Endodermal cell (in vitro differentiated cells): Measurements from ENCODE around the gene MYCT1. TPM values are rescaled to one million over a fixed set of nuclear protein-coding genes. Genes with fewer than 3 reads are reported as not detected.
A peak's percentile ranks its signal among the peaks of the same experiment; 100 is the strongest.
"Not testable (repeated sequence)": the region's sequence is repeated elsewhere in the genome, so short reads cannot be mapped to it uniquely, and the experiment has no call there.

Experiments
- DNase-seq: peaks from one replicate; pipeline ENCODE4 v3.0.0-alpha.2; 2017
- H3K27ac ChIP-seq: 2 replicates; pipeline ENCODE4 v1.5.1; 2013; ENCODE audit warnings: mild to moderate bottlenecking, low read depth, low read length, moderate library complexity
- H3K27me3 ChIP-seq: 2 replicates; pipeline ENCODE4 v1.6.1; 2013; ENCODE audit warnings: mild to moderate bottlenecking, low read length, moderate library complexity; ENCODE audit not compliant: insufficient read depth, control insufficient read depth, poor library complexity, severe bottlenecking
- H3K36me3 ChIP-seq: 2 replicates; pipeline ENCODE4 v1.7.0; 2013; ENCODE audit warnings: mild to moderate bottlenecking, low read length, moderate library complexity; ENCODE audit not compliant: control insufficient read depth, insufficient read depth
- H3K4me1 ChIP-seq: one replicate; pipeline ENCODE4 v1.7.0; 2013; ENCODE audit warnings: low read length; ENCODE audit not compliant: control insufficient read depth, insufficient read depth
- H3K4me3 ChIP-seq: 2 replicates; pipeline ENCODE4 v1.5.1; 2013; ENCODE audit warnings: mild to moderate bottlenecking, low read length, moderate library complexity
- H3K9ac ChIP-seq: 2 replicates; pipeline ENCODE4 v1.6.1; 2013; ENCODE audit warnings: mild to moderate bottlenecking, low read length, moderate library complexity; ENCODE audit not compliant: poor library complexity, severe bottlenecking; ENCODE audit errors: extremely low read depth
- H3K9me3 ChIP-seq: 2 replicates; pipeline ENCODE4 v1.6.1; 2013; ENCODE audit warnings: mild to moderate bottlenecking, low read length, moderate library complexity; ENCODE audit not compliant: control insufficient read depth
- H3K27ac Mint-ChIP-seq: 2 replicates; pipeline ENCODE4 v1.8.0; 2020; ENCODE audit warnings: mixed read lengths
- H3K27me3 Mint-ChIP-seq: 2 replicates; pipeline ENCODE4 v1.8.0; 2021; ENCODE audit warnings: mild to moderate bottlenecking, mixed read lengths; ENCODE audit not compliant: insufficient read depth
- H3K36me3 Mint-ChIP-seq: 2 replicates; pipeline ENCODE4 v1.8.0; 2020; ENCODE audit warnings: low read depth, mixed read lengths
- H3K4me1 Mint-ChIP-seq: 2 replicates; pipeline ENCODE4 v1.8.0; 2020; ENCODE audit warnings: mixed read lengths
- H3K4me3 Mint-ChIP-seq: 2 replicates; pipeline ENCODE4 v1.8.0; 2020; ENCODE audit warnings: mild to moderate bottlenecking, moderate library complexity, mixed read lengths
- H3K9me3 Mint-ChIP-seq: 2 replicates; pipeline ENCODE4 v1.8.0; 2020; ENCODE audit warnings: mild to moderate bottlenecking, mixed read lengths
- CTCF ChIP-seq: fragments of 200-600 bp; sonication (generic); conservative IDR thresholded peaks from 2 replicates; pipeline ENCODE4 v1.5.0; 2021; ENCODE audit warnings: antibody characterized with exemption, mild to moderate bottlenecking
- whole genome bisulfite sequencing, 2 experiments: methylation state at CpG; one replicate each; pipeline versions ENCODE4 v1.1.5 to v1.1.7; 2013; ENCODE audit warnings: missing lambda C conversion rate in 2 of 2, mixed read lengths in 1 of 2; ENCODE audit not compliant: insufficient coverage in 1 of 2, insufficient read length in 1 of 2; 5-methylcytosine and 5-hydroxymethylcytosine counted together
- total RNA-seq, 2 donors: library from RNA; stranded (reverse); fragmentation: NEBNext Ultra II Directional in 1 of 2; extraction: Animal tissue kit (Norgen Biotek cat#: 25700) in 1 of 2; gene quantifications; 2 replicates in 1 of 2; 3 replicates in 1 of 2; pipeline ENCODE4 v1.2.1, GENCODE V29; 2021

MYCT1 gene
- total RNA-seq, 2 donors from 2014 or later = 7.9 to 15.9 TPM

DNA sequence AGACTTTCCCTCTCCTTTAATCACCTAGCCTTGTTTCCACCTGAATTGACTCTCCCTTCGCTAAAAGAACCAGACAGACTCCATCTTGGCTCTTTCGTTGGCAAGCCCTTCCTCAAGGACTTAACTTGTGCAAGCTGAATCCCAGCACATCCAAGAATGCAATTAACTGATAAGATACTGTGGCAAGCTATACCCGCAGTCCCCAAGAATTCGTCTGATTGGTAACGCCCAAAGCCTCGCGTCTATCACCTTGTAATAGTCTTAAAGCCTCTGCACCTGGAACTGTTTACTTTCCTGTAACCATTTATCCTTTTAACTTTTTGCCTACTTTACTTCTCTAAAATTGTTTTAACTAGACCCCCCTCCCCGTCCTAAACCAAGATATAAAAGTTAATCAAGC is 15.6 kb upstream of the MYCT1 start:
- no peaks in the 10 kb centered on the region for H3K27me3 Mint-ChIP-seq
- H3K9me3 ChIP-seq = peaks cover 12% of the 10 kb centered on the region
- peaks cover 16% of the 10 kb centered on the region for H3K36me3 ChIP-seq
- peak; percentile 81 for DNase-seq
- no peak for TF ChIP-seq CTCF
- peaks cover 38% of the 10 kb centered on the region for H3K4me1 Mint-ChIP-seq
- H3K4me3 Mint-ChIP-seq = peak overlapping the region; percentile 56
- peaks cover 16% of the 10 kb centered on the region for H3K9me3 Mint-ChIP-seq
- peak overlapping the region; percentile 78 for H3K27ac ChIP-seq
- peak overlapping the region; percentile 72 for H3K4me3 ChIP-seq
- H3K9ac ChIP-seq = peak overlapping the region; percentile 97
- peaks cover 6% of the 10 kb centered on the region for H3K4me1 ChIP-seq
- peak overlapping the region; percentile 98 for H3K27ac Mint-ChIP-seq
- no peaks in the 10 kb centered on the region for H3K27me3 ChIP-seq
- whole genome bisulfite sequencing, 2 experiments = 26 to 55% methylated on average over 8 of the region's 8 CpGs
- H3K36me3 Mint-ChIP-seq = peaks cover 24% of the 10 kb centered on the region

- H3K36me3 Mint-ChIP-seq = peaks cover 29% of the 10 kb centered on the region
- H3K4me3 ChIP-seq = peak overlapping the region; percentile 85
- H3K4me3 Mint-ChIP-seq = peak overlapping the region; percentile 56
- H3K9ac ChIP-seq = peak overlapping the region; percentile 97
- peaks cover 24% of the 10 kb centered on the region for H3K36me3 ChIP-seq
- not testable (repeated sequence) for H3K9me3 ChIP-seq, H3K27me3 Mint-ChIP-seq, H3K27me3 ChIP-seq, H3K4me1 ChIP-seq
- 1 to 25% methylated on average over 3 to 8 of the region's 8 CpGs for WGBS, 2 experiments
- peaks cover 38% of the 10 kb centered on the region for H3K4me1 Mint-ChIP-seq
- peaks cover 16% of the 10 kb centered on the region for H3K9me3 Mint-ChIP-seq
- DNase-seq = peak; percentile 92
- peak overlapping the region; percentile 98 for H3K27ac Mint-ChIP-seq
- peak overlapping the region; percentile 78 for H3K27ac ChIP-seq
Observed at GRCh38 chr6:152682935-152683334, 14.8 kb upstream of the MYCT1 start.

DNA sequence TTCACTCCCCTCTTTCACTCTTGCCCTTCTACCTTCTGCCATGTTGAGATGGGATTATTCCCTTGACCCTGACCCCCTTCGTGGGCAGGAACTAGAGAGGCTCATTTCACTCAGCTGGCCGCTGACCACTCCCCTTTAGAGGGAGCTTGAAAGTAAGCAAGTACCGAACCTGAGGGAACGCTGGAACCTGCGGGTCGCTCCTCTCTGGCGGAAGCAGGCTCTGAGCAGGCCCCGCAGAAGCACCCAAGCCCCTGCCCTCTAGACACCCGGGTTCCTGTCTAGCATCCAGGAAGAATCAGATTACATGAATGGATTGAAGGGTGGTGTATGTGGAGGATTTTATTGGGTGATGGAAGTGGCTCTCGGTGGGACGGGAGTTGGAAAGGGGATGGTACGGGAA is 11.9 kb upstream of the MYCT1 start:
- no peaks in the 10 kb centered on the region for H3K27me3 Mint-ChIP-seq

More for the DNA sequence above, 11.9 kb upstream of the MYCT1 start:
- Mint-ChIP-seq H3K4me3 (peak overlapping the region; percentile 56), H3K4me1 (peaks cover 35% of the 10 kb centered on the region), H3K27ac (peak overlapping the region; percentile 75), H3K36me3 (peaks cover 44% of the 10 kb centered on the region), H3K9me3 (peaks cover 16% of the 10 kb centered on the region)
- DNase-seq = no peak
- Histone ChIP-seq H3K36me3 (peaks cover 40% of the 10 kb centered on the region), H3K27me3 (no peaks in the 10 kb centered on the region), H3K4me1 (no peaks in the 10 kb centered on the region), H3K9ac (peak overlapping the region; percentile 88), H3K4me3 (peak overlapping the region; percentile 85), H3K9me3 (no peaks in the 10 kb centered on the region), H3K27ac (no peak overlapping the region)
- WGBS, 2 experiments = 87 to 93% methylated on average over 10 to 12 of the region's 12 CpGs
- TF ChIP-seq CTCF = no peak
